Caco-2 (cell line): ENCODE measurements around the gene FAM43B. TPM values are rescaled to one million over a fixed set of nuclear protein-coding genes. Genes with fewer than 3 reads are reported as not detected.

Experiments used
- Bru-seq: library from RNA; stranded (reverse); fragments of 400-500 nt; gene quantifications from one replicate; lab custom pipeline; 2021; lab: Mats Ljungman, UMichigan
- BruChase-seq, 2 experiments: library from RNA; stranded (reverse); fragments of 400-500 nt; gene quantifications; one replicate each; lab custom pipeline; 2021; lab: Mats Ljungman, UMichigan
- BruUV-seq: library from RNA; stranded (reverse); fragments of 400-500 nt; replicated peaks from 2 replicates; lab custom pipeline; 2021; lab: Mats Ljungman, UMichigan
- CTCF ChIA-PET: fragments of 300-600 bp; sonication (Branson Sonifier 250); formaldehyde crosslinking; loops from one replicate; lab custom pipeline; 2022; ENCODE audit warnings: antibody characterized with exemption; lab: Charles Lee
- POLR2A ChIA-PET: fragments of 300-600 bp; sonication (Branson Sonifier 250); formaldehyde crosslinking; loops from one replicate; lab custom pipeline; 2022; ENCODE audit warnings: antibody characterized with exemption; lab: Charles Lee
- DNase-seq, 2 experiments: peaks; one replicate each; pipeline versions ENCODE4 v3.0.0 to v3.0.0-alpha.2; 2020 to 2022
- H3K27me3 ChIP-seq: replicated peaks from 2 replicates; pipeline ENCODE4 v1.6.0; 2011; ENCODE audit warnings: low read length; ENCODE audit not compliant: control insufficient read depth, insufficient read depth
- H3K36me3 ChIP-seq: 2 replicates; pipeline ENCODE4 v1.5.1; 2011; ENCODE audit warnings: low read length; ENCODE audit not compliant: control insufficient read depth, insufficient read depth
- H3K4me1 ChIP-seq: fragments of 250-450 bp; sonication (Bioruptor Pico); 2 replicates; pipeline ENCODE4 v1.5.1; 2020; ENCODE audit warnings: mild to moderate bottlenecking
- H3K4me3 ChIP-seq: 2 replicates; pipeline ENCODE4 v1.5.1; 2011; ENCODE audit warnings: low read depth, mild to moderate bottlenecking, control low read depth, low read length
- H3K9me3 ChIP-seq: fragments of 250-450 bp; sonication (Bioruptor Pico); 2 replicates; pipeline ENCODE4 v1.5.1; 2020; ENCODE audit warnings: mild to moderate bottlenecking, moderate library complexity
- H3K27ac Mint-ChIP-seq: one replicate; pipeline ENCODE4 v1.8.0; 2022; ENCODE audit warnings: mixed read lengths; ENCODE audit not compliant: unreplicated experiment
- H3K27me3 Mint-ChIP-seq: one replicate; pipeline ENCODE4 v1.8.0; 2022; ENCODE audit warnings: mixed read lengths; ENCODE audit not compliant: insufficient read depth, unreplicated experiment
- H3K36me3 Mint-ChIP-seq: one replicate; pipeline ENCODE4 v1.8.0; 2022; ENCODE audit warnings: mild to moderate bottlenecking, mixed read lengths; ENCODE audit not compliant: insufficient read depth, unreplicated experiment
- H3K4me1 Mint-ChIP-seq: one replicate; pipeline ENCODE4 v1.8.0; 2022; ENCODE audit warnings: low read depth, mixed read lengths; ENCODE audit not compliant: unreplicated experiment
- H3K4me3 Mint-ChIP-seq: one replicate; pipeline ENCODE4 v1.8.0; 2022; ENCODE audit warnings: mild to moderate bottlenecking, moderate library complexity, mixed read lengths; ENCODE audit not compliant: unreplicated experiment
- H3K9me3 Mint-ChIP-seq: one replicate; pipeline ENCODE4 v1.8.0; 2022; ENCODE audit warnings: mixed read lengths; ENCODE audit not compliant: unreplicated experiment
- intact Hi-C: fragments of 100-400 bp; cut with micrococcal nuclease; formaldehyde crosslinking; loops from one replicate; pipeline ENCODE4 v1.10.0; 2022; ENCODE audit not compliant: unreplicated experiment
- long read RNA-seq: library from polyadenylated mRNA; stranded (forward); transcript quantifications from one replicate; pipeline ENCODE4 v2.0.0, GENCODE V29; 2022
- total RNA-seq: library from RNA; stranded (reverse); gene quantifications from 2 replicates; pipeline ENCODE4 v1.2.3, GENCODE V29; 2022
- TF ChIP-seq, protein P1 (sequence below), 2 experiments: fragments of 200-600 bp in 1 of 2; IDR thresholded peaks; 1 replicate in 1 of 2; 2 replicates in 1 of 2; pipeline versions ENCODE4 v1.5.1 to v1.8.0; 2011 to 2022; ENCODE audit warnings: antibody characterized with exemption in 1 of 2, control low read depth in 1 of 2, inconsistent platforms in 1 of 2, low read depth in 1 of 2, low read length in 1 of 2, mild to moderate bottlenecking in 1 of 2, moderate library complexity in 1 of 2; ENCODE audit not compliant: insufficient read depth in 1 of 2, severe bottlenecking in 1 of 2, unreplicated experiment in 1 of 2

The FAM43B gene, protein sequence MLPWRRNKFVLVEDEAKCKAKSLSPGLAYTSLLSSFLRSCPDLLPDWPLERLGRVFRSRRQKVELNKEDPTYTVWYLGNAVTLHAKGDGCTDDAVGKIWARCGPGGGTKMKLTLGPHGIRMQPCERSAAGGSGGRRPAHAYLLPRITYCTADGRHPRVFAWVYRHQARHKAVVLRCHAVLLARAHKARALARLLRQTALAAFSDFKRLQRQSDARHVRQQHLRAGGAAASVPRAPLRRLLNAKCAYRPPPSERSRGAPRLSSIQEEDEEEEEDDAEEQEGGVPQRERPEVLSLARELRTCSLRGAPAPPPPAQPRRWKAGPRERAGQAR
- total RNA-seq (3.6 and 4.4 TPM in 2 replicates), Bru-seq, nascent RNA (percentile 36 among the genes with signal in this experiment), BruChase-seq, experiment 1, labeled RNA remaining after a 2-hour chase (percentile 43 among the genes with signal in this experiment), BruChase-seq, experiment 2, labeled RNA remaining after a 6-hour chase (percentile 36 among the genes with signal in this experiment)
- long read RNA-seq, transcript FAM43B-201 (1 exons, 2,572 nt) = major isoform, 11 of 11 reads
- long read RNA-seq, partial matches to known transcripts = 0 of 11 reads
- long read RNA-seq, other reads (novel, unspliced or antisense) = 0 of 11 reads

GRCh38 chr1:20551945-20552727, at the start of gene FAM43B:
Gene FAM43B, plus strand, starts transcription at chr1:20552573. Its CDS starts 401 bp downstream, at chr1:20552974.
- H3K27ac Mint-ChIP-seq = no peak within 1 kb of the TSS
- H3K4me3 ChIP-seq = peak within 1 kb of the TSS; percentile 48

GRCh38 chr1:20505488-20505887, 46.9 kb upstream of the FAM43B start:
- Mint-ChIP-seq H3K4me3 (no peak overlapping the region), H3K9me3 (no peaks in the 10 kb centered on the region), H3K27ac (no peak overlapping the region), H3K27me3 (no peaks in the 10 kb centered on the region), H3K36me3 (peaks cover 24% of the 10 kb centered on the region), H3K4me1 (peaks cover 7% of the 10 kb centered on the region)
- TF ChIP-seq, protein P1, sequence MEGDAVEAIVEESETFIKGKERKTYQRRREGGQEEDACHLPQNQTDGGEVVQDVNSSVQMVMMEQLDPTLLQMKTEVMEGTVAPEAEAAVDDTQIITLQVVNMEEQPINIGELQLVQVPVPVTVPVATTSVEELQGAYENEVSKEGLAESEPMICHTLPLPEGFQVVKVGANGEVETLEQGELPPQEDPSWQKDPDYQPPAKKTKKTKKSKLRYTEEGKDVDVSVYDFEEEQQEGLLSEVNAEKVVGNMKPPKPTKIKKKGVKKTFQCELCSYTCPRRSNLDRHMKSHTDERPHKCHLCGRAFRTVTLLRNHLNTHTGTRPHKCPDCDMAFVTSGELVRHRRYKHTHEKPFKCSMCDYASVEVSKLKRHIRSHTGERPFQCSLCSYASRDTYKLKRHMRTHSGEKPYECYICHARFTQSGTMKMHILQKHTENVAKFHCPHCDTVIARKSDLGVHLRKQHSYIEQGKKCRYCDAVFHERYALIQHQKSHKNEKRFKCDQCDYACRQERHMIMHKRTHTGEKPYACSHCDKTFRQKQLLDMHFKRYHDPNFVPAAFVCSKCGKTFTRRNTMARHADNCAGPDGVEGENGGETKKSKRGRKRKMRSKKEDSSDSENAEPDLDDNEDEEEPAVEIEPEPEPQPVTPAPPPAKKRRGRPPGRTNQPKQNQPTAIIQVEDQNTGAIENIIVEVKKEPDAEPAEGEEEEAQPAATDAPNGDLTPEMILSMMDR (IDR thresholded peaks at IDR 0.05; ENCODE audit: insufficient read depth in 1 of 2, low read depth in 1 of 2, low read length in 1 of 2, severe bottlenecking in 1 of 2, unreplicated experiment in 1 of 2) = no peak
- Histone ChIP-seq H3K4me1 (no peaks in the 10 kb centered on the region), H3K4me3 (no peak overlapping the region), H3K36me3 (peaks cover 1% of the 10 kb centered on the region; the same call in 1 of the 2 replicates), H3K27me3 (no peaks in the 10 kb centered on the region), H3K9me3 (no peaks in the 10 kb centered on the region)
- ChIA-PET POLR2A (no interaction called here), CTCF (no interaction called here)
- no peak for DNase-seq
- intact Hi-C loops = no loop called here
- no TSS peak for BruUV-seq

More at GRCh38 chr1:20551945-20552727, at the start of gene FAM43B:
- Mint-ChIP-seq H3K27me3 (peaks cover 6% of the 10 kb centered on the region), H3K9me3 (no peaks in the 10 kb centered on the region), H3K36me3 (no peaks in the 10 kb centered on the region), H3K4me3 (peak within 1 kb of the TSS; percentile 60), H3K4me1 (peaks cover 10% of the 10 kb centered on the region)
- no TSS peak for BruUV-seq
- H3K9me3 ChIP-seq = no peaks in the 10 kb centered on the region
- no peaks in the 10 kb centered on the region for H3K27me3 ChIP-seq
- intact Hi-C loops = no loop called here
- H3K4me1 ChIP-seq = peaks cover 8% of the 10 kb centered on the region; the same call in 1 of the 2 replicates
- no peaks in the 10 kb centered on the region for H3K36me3 ChIP-seq
- TF ChIP-seq, protein P1 (IDR thresholded peaks at IDR 0.05; ENCODE audit: insufficient read depth in 1 of 2, low read depth in 1 of 2, low read length in 1 of 2, severe bottlenecking in 1 of 2, unreplicated experiment in 1 of 2) = no peak
- POLR2A ChIA-PET = interaction anchor here (0.6 kb wide), 1 partner anchor 234 kb away, joined by 3 read pairs; no protein-coding TSS in a partner anchor
- DNase-seq = peak; percentile 53 to 61
- CTCF ChIA-PET = interaction anchor here (0.7 to 1.6 kb wide), 4 partner anchors 14 to 87 kb away, joined by 3 to 6 read pairs (median 4); no protein-coding TSS in a partner anchor

GRCh38 chr1:20507248-20507563, 45.2 kb upstream of the FAM43B start:
- Mint-ChIP-seq H3K36me3 (peaks cover 19% of the 10 kb centered on the region), H3K9me3 (no peaks in the 10 kb centered on the region), H3K4me1 (peaks cover 7% of the 10 kb centered on the region), H3K4me3 (peak overlapping the region; percentile 92), H3K27ac (peak overlapping the region; percentile 70), H3K27me3 (no peaks in the 10 kb centered on the region)
- no peaks in the 10 kb centered on the region for H3K27me3 ChIP-seq
- no TSS peak for BruUV-seq
- H3K4me3 ChIP-seq = peak overlapping the region; percentile 87
- ChIA-PET POLR2A (no interaction called here), CTCF (interaction anchor here (1.0 kb wide), 1 partner anchor 190 kb away, joined by 3 read pairs; no protein-coding TSS in a partner anchor)
- H3K36me3 ChIP-seq = no peaks in the 10 kb centered on the region
- no peaks in the 10 kb centered on the region for H3K4me1 ChIP-seq
- no peaks in the 10 kb centered on the region for H3K9me3 ChIP-seq
- intact Hi-C loops = no loop called here
- DNase-seq = no peak
- TF ChIP-seq, protein P1 (IDR thresholded peaks at IDR 0.05; ENCODE audit: insufficient read depth in 1 of 2, low read depth in 1 of 2, low read length in 1 of 2, severe bottlenecking in 1 of 2, unreplicated experiment in 1 of 2) = no peak
